ENCODE data around the gene OS9. TPM values are rescaled to one million over a fixed set of nuclear protein-coding genes. Genes with fewer than 3 reads are reported as not detected.

Gene OS9
- total and polyA plus RNA-seq, 2 donors (not counting 3 experiments of a cell fraction or from before 2014, with no cell fraction given), result 212 to 561 TPM

- BruUV-seq (replicated peaks), result no TSS peak
- dilution Hi-C loops (cut with MboI; ENCODE audit: extremely low pct_ligation_motif_present, low sequenced_read_pairs) (no loop called here), intact Hi-C loops (cut with micrococcal nuclease) (loop anchor here (1.0 kb wide), 1 partner anchor 154 kb away; no protein-coding TSS in a partner anchor)
- H4K20me1 ChIP-seq (replicated peaks; ENCODE audit: control insufficient read depth, extremely low read depth, insufficient read depth, low read length), result no peaks in the 10 kb centered on the region
- no peaks in the 10 kb centered on the region for H3K36me3 ChIP-seq (ENCODE audit: control insufficient read depth in 2 of 2, extremely low read depth in 1 of 2, insufficient read depth in 2 of 2, low read length in 2 of 2)
- CTCF ChIA-PET, result interaction anchor here (1.0 to 6.1 kb wide), 4 partner anchors 12 to 155 kb away, joined by 4 to 48 read pairs (median 7); no protein-coding TSS in a partner anchor
- H2AFZ ChIP-seq (ENCODE audit: low read depth, low read length), result no peak overlapping the region
- H3K9me1 ChIP-seq (replicated peaks; ENCODE audit: control insufficient read depth, extremely low read depth, insufficient read depth, low read length), result no peaks in the 10 kb centered on the region
- peaks cover 68 to 77% of the 10 kb centered on the region in 2 experiments for H3K27me3 ChIP-seq (ENCODE audit: control insufficient read depth in 2 of 2, insufficient read depth in 2 of 2, low read length in 2 of 2)
- no peak for TF ChIP-seq MYC (IDR thresholded peaks at IDR 0.05; ENCODE audit: low read depth, low read length)
- peak; percentile 96 for TF ChIP-seq EZH2 (IDR thresholded peaks at IDR 0.05; ENCODE audit: borderline replicate concordance, low read depth, low read length, severe bottlenecking)
- TF ChIP-seq JUN (IDR thresholded peaks at IDR 0.05; ENCODE audit: borderline replicate concordance, insufficient read depth, insufficient read length, low read depth), result no peak
- TF ChIP-seq, protein P1, sequence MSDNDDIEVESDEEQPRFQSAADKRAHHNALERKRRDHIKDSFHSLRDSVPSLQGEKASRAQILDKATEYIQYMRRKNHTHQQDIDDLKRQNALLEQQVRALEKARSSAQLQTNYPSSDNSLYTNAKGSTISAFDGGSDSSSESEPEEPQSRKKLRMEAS (IDR thresholded peaks at IDR 0.05; ENCODE audit: insufficient read depth, insufficient read length), result no peak
- no peak for TF ChIP-seq POLR2A (IDR thresholded peaks at IDR 0.05; ENCODE audit: low read depth, low read length)
- TF ChIP-seq, protein P2, sequence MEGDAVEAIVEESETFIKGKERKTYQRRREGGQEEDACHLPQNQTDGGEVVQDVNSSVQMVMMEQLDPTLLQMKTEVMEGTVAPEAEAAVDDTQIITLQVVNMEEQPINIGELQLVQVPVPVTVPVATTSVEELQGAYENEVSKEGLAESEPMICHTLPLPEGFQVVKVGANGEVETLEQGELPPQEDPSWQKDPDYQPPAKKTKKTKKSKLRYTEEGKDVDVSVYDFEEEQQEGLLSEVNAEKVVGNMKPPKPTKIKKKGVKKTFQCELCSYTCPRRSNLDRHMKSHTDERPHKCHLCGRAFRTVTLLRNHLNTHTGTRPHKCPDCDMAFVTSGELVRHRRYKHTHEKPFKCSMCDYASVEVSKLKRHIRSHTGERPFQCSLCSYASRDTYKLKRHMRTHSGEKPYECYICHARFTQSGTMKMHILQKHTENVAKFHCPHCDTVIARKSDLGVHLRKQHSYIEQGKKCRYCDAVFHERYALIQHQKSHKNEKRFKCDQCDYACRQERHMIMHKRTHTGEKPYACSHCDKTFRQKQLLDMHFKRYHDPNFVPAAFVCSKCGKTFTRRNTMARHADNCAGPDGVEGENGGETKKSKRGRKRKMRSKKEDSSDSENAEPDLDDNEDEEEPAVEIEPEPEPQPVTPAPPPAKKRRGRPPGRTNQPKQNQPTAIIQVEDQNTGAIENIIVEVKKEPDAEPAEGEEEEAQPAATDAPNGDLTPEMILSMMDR (IDR thresholded peaks at IDR 0.05; ENCODE audit: extremely low read depth in 1 of 2, insufficient read depth in 1 of 2, low read depth in 1 of 2, low read length in 2 of 2), result peak in 1 of 2 donors; percentile 54
- TF ChIP-seq POLR2AphosphoS5 (IDR thresholded peaks at IDR 0.05; ENCODE audit: insufficient read depth, low read depth, low read length), result no peak
- no peak for TF ChIP-seq GATA2 (IDR thresholded peaks at IDR 0.05; ENCODE audit: insufficient read depth, insufficient read length, low read depth, low read length)
- no peak for TF ChIP-seq FOS (IDR thresholded peaks at IDR 0.05; ENCODE audit: borderline replicate concordance, insufficient read depth, low read length)
- DNase-seq (ENCODE audit: low read depth, low spot score), result no peak
- no peak overlapping the region for H3K4me3 ChIP-seq (replicated peaks in 1 of 3; ENCODE audit: insufficient read depth in 1 of 3, low read depth in 1 of 3, low read length in 3 of 3)
- H3K9me3 ChIP-seq (replicated peaks; ENCODE audit: control insufficient read depth, insufficient read depth, low read length), result no peaks in the 10 kb centered on the region
- H3K4me2 ChIP-seq (ENCODE audit: insufficient read depth, low read length), result no peak overlapping the region
- H3K27ac ChIP-seq (ENCODE audit: insufficient read depth, low read depth, low read length), result no peak overlapping the region
- H3K79me2 ChIP-seq (ENCODE audit: control insufficient read depth, insufficient read depth, low read length), result no peaks in the 10 kb centered on the region
- POLR2A ChIA-PET, result no interaction called here
- H3K4me1 ChIP-seq (ENCODE audit: control insufficient read depth, extremely low read depth, insufficient read depth, low read length), result peaks cover 5% of the 10 kb centered on the region
- no peak overlapping the region for H3K9ac ChIP-seq (replicated peaks; ENCODE audit: extremely low read depth, insufficient read depth, low read length)
- no peak for FAIRE-seq
Observed at GRCh38 chr12:57737467-57738460, 43.8 kb downstream of the OS9 start.
